T-helper 17 cell (primary cell): ENCODE results near the gene NELFE. TPM values are rescaled to one million over a fixed set of nuclear protein-coding genes. Genes with fewer than 3 reads are reported as not detected.

Experiments
- ATAC-seq: fragments of 150-1000 bp; cut with Tn5 transposase; 2 replicates; pipeline ENCODE4 v1.10.0; 2021; ENCODE audit warnings: mild to moderate bottlenecking, moderate library complexity
- DNase-seq, 3 donors: peaks; one replicate each; pipeline versions ENCODE4 v3.0.0 to v3.0.0-alpha.2; 2020 to 2021
- H3K9me3 ChIP-seq: one replicate; pipeline ENCODE4 v1.7.0; 2013; ENCODE audit warnings: low read length, mild to moderate bottlenecking; ENCODE audit not compliant: control insufficient read depth, poor library complexity, severe bottlenecking
- H3K27ac Mint-ChIP-seq: one replicate; pipeline ENCODE4 v1.8.0; 2022; ENCODE audit warnings: mild to moderate bottlenecking, moderate library complexity, mixed read lengths
- H3K27me3 Mint-ChIP-seq: one replicate; pipeline ENCODE4 v1.8.0; 2022; ENCODE audit warnings: mixed read lengths
- H3K36me3 Mint-ChIP-seq: one replicate; pipeline ENCODE4 v1.8.0; 2022; ENCODE audit warnings: low read depth, mixed read lengths
- H3K4me1 Mint-ChIP-seq: one replicate; pipeline ENCODE4 v1.8.0; 2022; ENCODE audit warnings: mild to moderate bottlenecking, mixed read lengths
- H3K4me3 Mint-ChIP-seq: one replicate; pipeline ENCODE4 v1.8.0; 2022; ENCODE audit warnings: mild to moderate bottlenecking, moderate library complexity, mixed read lengths
- total RNA-seq, 4 donors: library from RNA in 2 of 4; stranded (reverse) in 2 of 4; gene quantifications; one replicate each; pipeline ENCODE4 v1.2.3 and lab custom pipeline; 2022 to 2026

Gene NELFE
- total RNA-seq, 2 donors from 2014 or later = 45.8 to 46.2 TPM

DNA sequence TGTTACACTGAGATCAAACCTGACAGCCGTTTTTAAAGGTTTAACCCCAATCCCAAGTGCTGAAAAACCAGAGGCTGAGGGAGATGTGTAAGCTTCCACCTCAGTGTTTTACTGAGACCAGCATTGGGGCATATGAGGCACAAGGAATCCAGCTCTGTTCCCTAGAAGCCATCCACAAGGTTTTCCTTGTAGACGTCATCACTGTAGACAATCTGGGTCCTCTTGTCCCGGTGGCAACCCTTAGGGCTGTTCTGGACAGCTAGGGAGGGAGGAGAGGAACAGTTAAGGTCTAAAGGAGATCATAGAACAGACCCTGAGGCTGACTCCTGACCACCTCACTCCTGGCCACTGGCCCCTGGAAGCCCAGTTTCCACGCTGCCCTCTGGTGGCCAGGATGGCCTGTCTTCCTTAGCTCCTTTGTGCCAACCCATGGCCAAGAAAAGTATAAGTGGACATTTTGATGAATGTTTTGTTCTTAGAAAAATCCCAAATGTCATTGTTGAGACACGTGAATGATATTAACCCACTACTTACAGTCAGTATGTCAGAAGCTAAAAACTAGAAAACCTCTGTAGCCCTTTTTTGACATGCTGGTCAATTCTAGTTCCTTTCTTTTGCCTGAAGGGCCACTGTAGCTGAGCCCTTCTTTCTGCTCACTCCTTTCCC lies 6.5 kb downstream of the NELFE start:
- no peaks in the 10 kb centered on the region for H3K27me3 Mint-ChIP-seq
- DNase-seq = no peak
- H3K36me3 Mint-ChIP-seq = peaks cover 7% of the 10 kb centered on the region
- ATAC-seq = peak; percentile 52
- H3K9me3 ChIP-seq = no peaks in the 10 kb centered on the region
- peak overlapping the region; percentile 62 for H3K27ac Mint-ChIP-seq
- no peak overlapping the region for H3K4me3 Mint-ChIP-seq
- peaks cover 6% of the 10 kb centered on the region for H3K4me1 Mint-ChIP-seq

DNA sequence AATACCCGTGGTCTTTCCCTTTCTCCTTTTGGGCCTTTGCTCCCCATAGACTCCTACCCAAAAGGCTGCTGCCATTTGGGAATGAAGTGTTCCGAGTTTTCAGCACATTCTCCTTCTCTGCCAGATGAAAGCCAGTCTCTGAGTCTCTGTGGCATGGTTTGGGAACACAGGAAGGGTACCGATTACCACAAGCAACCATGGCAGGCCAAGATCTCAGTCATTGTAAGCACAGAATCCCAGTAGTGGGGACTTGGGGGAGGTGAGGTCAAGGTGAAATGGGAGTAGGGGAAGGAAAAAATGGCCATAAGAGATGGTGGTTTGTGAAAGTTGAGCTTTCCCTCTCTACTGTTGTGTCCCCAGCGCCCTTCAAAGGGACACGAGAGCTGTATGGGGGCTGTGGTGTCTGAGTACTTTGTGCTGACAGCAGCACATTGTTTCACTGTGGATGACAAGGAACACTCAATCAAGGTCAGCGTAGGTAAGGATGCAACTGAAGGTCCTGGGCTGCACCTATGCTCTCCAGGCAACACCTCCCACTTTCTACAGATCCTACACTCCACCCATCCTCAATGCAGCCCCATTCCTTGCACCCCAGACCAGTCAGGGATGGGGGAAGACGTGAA lies 8.7 kb downstream of the NELFE start:
- DNase-seq = no peak
- Mint-ChIP-seq H3K4me1 (peaks cover 10% of the 10 kb centered on the region), H3K36me3 (peaks cover 7% of the 10 kb centered on the region), H3K27me3 (peaks cover 7% of the 10 kb centered on the region), H3K27ac (peak overlapping the region; percentile 60), H3K4me3 (no peak overlapping the region)
- ATAC-seq = no peak
- H3K9me3 ChIP-seq = no peaks in the 10 kb centered on the region

DNA sequence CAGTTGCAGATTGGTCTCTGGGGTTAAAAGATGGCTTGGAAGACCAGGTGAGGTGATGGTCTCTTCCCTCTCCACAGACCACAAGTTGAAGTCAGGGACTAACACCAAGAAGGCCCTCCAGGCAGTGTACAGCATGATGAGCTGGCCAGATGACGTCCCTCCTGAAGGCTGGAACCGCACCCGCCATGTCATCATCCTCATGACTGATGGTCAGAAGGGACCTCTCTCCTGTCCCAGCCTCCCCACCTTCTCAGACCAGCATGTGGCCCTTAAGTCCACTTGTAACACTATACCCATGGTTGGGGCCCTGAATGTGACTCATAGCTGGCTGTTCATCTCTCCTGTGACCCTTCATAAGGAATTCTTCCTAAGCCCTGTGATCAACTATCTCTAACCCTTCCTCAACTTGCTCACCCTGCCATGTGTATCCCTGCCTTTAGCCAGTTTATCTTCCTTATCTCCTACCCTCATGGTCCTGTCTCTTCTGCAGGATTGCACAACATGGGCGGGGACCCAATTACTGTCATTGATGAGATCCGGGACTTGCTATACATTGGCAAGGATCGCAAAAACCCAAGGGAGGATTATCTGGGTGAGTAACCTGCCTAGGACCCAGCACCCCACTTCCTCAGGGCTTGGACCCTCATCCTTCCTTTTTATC lies 9.9 kb downstream of the NELFE start:
- H3K36me3 Mint-ChIP-seq = peaks cover 4% of the 10 kb centered on the region
- no peaks in the 10 kb centered on the region for H3K9me3 ChIP-seq
- H3K27ac Mint-ChIP-seq = peak overlapping the region; percentile 60
- DNase-seq = no peak
- peak overlapping the region; percentile 31 for H3K4me3 Mint-ChIP-seq
- H3K27me3 Mint-ChIP-seq = peaks cover 16% of the 10 kb centered on the region
- ATAC-seq = no peak
- H3K4me1 Mint-ChIP-seq = peaks cover 10% of the 10 kb centered on the region

- H3K27me3 Mint-ChIP-seq = peaks cover 21% of the 10 kb centered on the region
- peaks cover 10% of the 10 kb centered on the region for H3K4me1 Mint-ChIP-seq
- peak overlapping the region; percentile 31 for H3K4me3 Mint-ChIP-seq
- H3K27ac Mint-ChIP-seq = peak overlapping the region; percentile 60
- H3K36me3 Mint-ChIP-seq = peaks cover 2% of the 10 kb centered on the region
- ATAC-seq (no peak), DNase-seq (no peak)
- no peaks in the 10 kb centered on the region for H3K9me3 ChIP-seq
Observed at GRCh38 chr6:31948306-31948705, 10.5 kb downstream of the NELFE start.

GRCh38 chr6:31947864-31948263 lies 10.9 kb downstream of the NELFE start:
- DNase-seq (no peak), ATAC-seq (no peak)
- no peaks in the 10 kb centered on the region for H3K9me3 ChIP-seq
- Mint-ChIP-seq H3K4me1 (peaks cover 8% of the 10 kb centered on the region), H3K4me3 (peak overlapping the region; percentile 55), H3K27ac (peak overlapping the region; percentile 60), H3K36me3 (no peaks in the 10 kb centered on the region), H3K27me3 (peaks cover 23% of the 10 kb centered on the region)

DNA sequence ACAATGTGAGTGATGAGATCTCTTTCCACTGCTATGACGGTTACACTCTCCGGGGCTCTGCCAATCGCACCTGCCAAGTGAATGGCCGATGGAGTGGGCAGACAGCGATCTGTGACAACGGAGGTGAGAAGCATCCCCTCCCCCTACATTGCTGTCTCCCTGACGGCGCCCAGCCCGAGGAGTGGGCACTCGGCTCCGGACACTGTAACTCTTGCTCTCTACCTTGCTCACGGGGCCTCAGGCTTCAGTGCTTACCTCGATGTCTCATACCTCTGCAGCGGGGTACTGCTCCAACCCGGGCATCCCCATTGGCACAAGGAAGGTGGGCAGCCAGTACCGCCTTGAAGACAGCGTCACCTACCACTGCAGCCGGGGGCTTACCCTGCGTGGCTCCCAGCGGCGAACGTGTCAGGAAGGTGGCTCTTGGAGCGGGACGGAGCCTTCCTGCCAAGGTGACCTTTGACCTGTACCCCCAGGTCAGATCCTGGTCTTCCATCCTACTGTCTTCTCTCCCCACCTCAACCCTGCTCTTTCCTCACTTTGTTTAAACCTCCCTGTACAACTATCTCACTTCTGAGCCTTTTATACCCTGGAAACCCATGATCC lies 11.6 kb downstream of the NELFE start:
- ATAC-seq (no peak), DNase-seq (no peak)
- no peaks in the 10 kb centered on the region for H3K36me3 Mint-ChIP-seq
- H3K27ac Mint-ChIP-seq = no peak overlapping the region
- H3K27me3 Mint-ChIP-seq = peaks cover 30% of the 10 kb centered on the region
- H3K4me1 Mint-ChIP-seq = peaks cover 8% of the 10 kb centered on the region
- H3K4me3 Mint-ChIP-seq = peak overlapping the region; percentile 55
- H3K9me3 ChIP-seq = no peaks in the 10 kb centered on the region

GRCh38 chr6:31946370-31946885 lies 12.3 kb downstream of the NELFE start:
- ATAC-seq = no peak
- H3K36me3 Mint-ChIP-seq = no peaks in the 10 kb centered on the region
- no peak overlapping the region for H3K4me3 Mint-ChIP-seq
- DNase-seq = no peak
- peaks cover 34% of the 10 kb centered on the region for H3K27me3 Mint-ChIP-seq
- H3K4me1 Mint-ChIP-seq = peaks cover 8% of the 10 kb centered on the region
- H3K9me3 ChIP-seq = no peaks in the 10 kb centered on the region
- H3K27ac Mint-ChIP-seq = no peak overlapping the region

GRCh38 chr6:31945507-31946369 lies 13.0 kb downstream of the NELFE start, which contains the start of gene CFB:
Gene CFB, plus strand, starts transcription at chr6:31946095. Its CDS starts 127 bp downstream, at chr6:31946222.
- no peaks in the 10 kb centered on the region for H3K9me3 ChIP-seq
- Mint-ChIP-seq H3K4me3 (no peak within 1 kb of the TSS), H3K27me3 (peaks cover 39% of the 10 kb centered on the region), H3K27ac (no peak within 1 kb of the TSS), H3K4me1 (peaks cover 8% of the 10 kb centered on the region), H3K36me3 (no peaks in the 10 kb centered on the region)
- ATAC-seq = no peak
- no peak for DNase-seq

GRCh38 chr6:31945154-31945506 lies 13.6 kb downstream of the NELFE start:
- peaks cover 8% of the 10 kb centered on the region for H3K4me1 Mint-ChIP-seq
- peaks cover 44% of the 10 kb centered on the region for H3K27me3 Mint-ChIP-seq
- H3K4me3 Mint-ChIP-seq = no peak overlapping the region
- DNase-seq (no peak), ATAC-seq (no peak)
- no peaks in the 10 kb centered on the region for H3K36me3 Mint-ChIP-seq
- no peaks in the 10 kb centered on the region for H3K9me3 ChIP-seq
- no peak overlapping the region for H3K27ac Mint-ChIP-seq

DNA sequence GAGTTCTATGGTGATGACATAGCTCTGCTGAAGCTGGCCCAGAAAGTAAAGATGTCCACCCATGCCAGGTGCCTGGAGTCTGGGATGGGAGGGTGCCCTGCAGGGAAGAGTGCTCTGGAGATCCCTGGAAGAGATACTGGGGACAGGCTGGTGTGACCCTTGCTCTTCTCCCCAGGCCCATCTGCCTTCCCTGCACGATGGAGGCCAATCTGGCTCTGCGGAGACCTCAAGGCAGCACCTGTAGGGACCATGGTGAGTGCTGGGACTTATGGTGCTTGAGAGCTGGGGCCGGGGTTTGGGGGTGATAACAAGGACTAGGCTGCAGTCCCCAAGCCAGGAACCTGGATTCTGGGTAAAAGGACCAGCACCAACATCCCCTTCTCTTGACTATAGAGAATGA lies 15.0 kb downstream of the NELFE start:
- DNase-seq = no peak
- ATAC-seq = no peak
- H3K9me3 ChIP-seq = no peaks in the 10 kb centered on the region
- Mint-ChIP-seq H3K4me3 (no peak overlapping the region), H3K36me3 (no peaks in the 10 kb centered on the region), H3K4me1 (peaks cover 8% of the 10 kb centered on the region), H3K27ac (no peak overlapping the region), H3K27me3 (peaks cover 44% of the 10 kb centered on the region)

- DNase-seq (no peak), ATAC-seq (no peak)
- Mint-ChIP-seq H3K36me3 (no peaks in the 10 kb centered on the region), H3K4me3 (no peak overlapping the region), H3K4me1 (no peaks in the 10 kb centered on the region), H3K27ac (no peak overlapping the region), H3K27me3 (peaks cover 39% of the 10 kb centered on the region)
- H3K9me3 ChIP-seq = no peaks in the 10 kb centered on the region
Observed at GRCh38 chr6:31940256-31940664, 18.5 kb downstream of the NELFE start.

- Mint-ChIP-seq H3K27me3 (peaks cover 6% of the 10 kb centered on the region), H3K4me3 (no peak overlapping the region), H3K4me1 (no peaks in the 10 kb centered on the region), H3K27ac (no peak overlapping the region), H3K36me3 (no peaks in the 10 kb centered on the region)
- H3K9me3 ChIP-seq = no peaks in the 10 kb centered on the region
- DNase-seq (no peak), ATAC-seq (no peak)
Observed at GRCh38 chr6:31935823-31936222, 22.9 kb downstream of the NELFE start.
